ENCODE data around the gene PNMA6E.

PNMA6E gene

DNA sequence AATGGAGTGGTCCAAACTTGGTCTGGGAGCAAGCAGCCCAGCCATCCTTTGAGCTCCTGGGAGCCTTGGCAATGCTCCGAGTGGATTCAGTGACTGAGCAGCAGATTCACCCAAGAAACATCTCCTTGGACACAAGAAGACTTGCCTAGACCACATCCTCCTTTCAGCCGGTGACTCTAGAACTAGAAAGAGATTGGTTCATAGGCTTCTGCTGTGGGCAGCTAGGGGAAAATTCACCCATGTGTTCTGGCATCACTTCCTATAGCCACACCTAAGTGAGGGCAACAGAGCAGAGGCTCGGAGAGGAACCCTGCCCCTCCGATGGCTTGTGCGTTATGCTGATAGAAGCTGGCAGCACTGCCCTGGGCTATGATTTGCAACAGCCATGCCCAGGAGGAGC lies 51.2 kb downstream of the PNMA6E start:
- DNase-seq (ENCODE audit: low read depth), result no peak

DNA sequence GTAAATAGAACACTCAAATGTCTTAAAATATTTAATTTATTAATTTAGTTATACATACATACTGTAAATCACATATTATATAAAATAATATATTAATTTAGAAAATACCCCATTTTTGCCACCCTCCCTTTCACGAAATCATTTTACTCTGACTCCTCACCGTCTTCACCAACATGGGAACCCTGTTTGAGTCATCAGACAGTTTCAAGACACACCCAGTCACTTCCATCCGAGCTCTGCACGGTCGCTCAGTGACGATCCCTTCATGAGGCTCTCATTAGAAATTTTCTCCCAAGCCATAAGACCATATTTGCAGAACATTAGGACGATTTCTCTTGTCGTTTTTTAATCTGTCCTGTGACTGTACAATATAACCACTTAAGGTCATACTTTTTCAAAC lies 52.7 kb downstream of the PNMA6E start:
- DNase-seq (ENCODE audit: low read depth), result no peak

DNA sequence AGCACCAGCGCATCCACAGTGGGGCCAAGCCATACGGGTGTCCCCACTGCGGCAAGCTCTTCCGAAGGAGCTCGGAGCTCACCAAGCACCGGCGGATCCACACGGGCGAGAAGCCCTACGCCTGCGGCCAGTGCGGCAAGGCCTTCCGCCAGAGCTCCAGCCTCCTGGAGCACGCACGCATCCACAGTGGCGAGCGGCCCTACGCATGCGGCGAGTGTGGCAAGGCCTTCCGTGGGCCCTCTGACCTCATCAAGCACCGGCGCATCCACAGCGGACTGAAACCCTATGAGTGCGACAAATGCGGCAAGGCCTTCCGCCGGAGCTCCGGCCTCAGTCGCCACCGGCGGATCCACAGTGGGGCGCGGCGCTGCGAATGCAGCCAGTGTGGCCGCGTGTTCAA lies 53.6 kb downstream of the PNMA6E start:
- no peak for DNase-seq (ENCODE audit: low read depth)

All from stimulated activated CD8-positive, alpha-beta memory T cell treated with anti-CD3 and anti-CD28 coated beads, Interleukin-7, amount 100 ng/mL, for 24 hours (primary cell).